ENCODE measurements around the gene STIL.
A peak's percentile ranks its signal among the peaks of the same experiment; 100 is the strongest.
"Not testable (repeated sequence)": the region's sequence is repeated elsewhere in the genome, so short reads cannot be mapped to it uniquely, and the experiment has no call there.

The STIL gene

DNA sequence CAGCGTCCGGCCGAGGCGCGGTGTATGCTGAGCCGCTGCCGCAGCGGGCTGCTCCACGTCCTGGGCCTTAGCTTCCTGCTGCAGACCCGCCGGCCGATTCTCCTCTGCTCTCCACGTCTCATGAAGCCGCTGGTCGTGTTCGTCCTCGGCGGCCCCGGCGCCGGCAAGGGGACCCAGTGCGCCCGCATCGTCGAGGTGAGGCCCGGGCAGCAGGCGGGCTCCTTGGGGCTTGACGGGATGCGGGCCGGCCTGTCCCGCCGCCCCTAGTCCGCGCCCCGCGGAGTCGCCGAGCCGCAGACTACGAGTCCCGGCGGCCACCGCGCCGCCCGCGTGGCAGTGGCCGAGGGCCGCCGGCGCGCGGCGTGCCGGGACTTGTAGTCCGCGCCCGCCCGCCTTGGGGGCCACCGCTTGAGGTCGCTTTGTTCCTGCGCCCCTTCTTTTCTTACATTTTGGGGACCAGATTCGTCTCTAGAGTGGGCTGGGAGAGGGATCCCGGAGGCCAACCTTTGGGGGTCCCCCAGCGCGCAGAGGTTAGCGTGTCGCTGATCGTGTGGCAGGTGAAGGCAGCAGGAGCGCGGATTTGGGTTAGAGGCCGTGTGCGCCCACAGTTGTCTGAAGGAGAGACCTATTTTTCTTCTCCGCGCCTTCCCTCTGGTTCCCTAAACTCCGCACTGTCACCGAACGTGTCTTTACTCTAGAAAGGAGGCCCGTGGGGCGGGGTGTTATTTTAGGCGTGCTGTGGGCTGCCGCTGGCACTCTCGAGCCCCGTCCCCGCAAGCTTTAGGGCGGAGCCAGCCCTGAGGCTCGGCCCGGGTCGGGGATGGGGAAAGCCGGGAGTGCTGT, 20.2 kb upstream of the STIL start:
- H3K27me3 ChIP-seq (ENCODE audit: control insufficient read depth, insufficient read depth, low read length): no peaks in the 10 kb centered on the region

DNA sequence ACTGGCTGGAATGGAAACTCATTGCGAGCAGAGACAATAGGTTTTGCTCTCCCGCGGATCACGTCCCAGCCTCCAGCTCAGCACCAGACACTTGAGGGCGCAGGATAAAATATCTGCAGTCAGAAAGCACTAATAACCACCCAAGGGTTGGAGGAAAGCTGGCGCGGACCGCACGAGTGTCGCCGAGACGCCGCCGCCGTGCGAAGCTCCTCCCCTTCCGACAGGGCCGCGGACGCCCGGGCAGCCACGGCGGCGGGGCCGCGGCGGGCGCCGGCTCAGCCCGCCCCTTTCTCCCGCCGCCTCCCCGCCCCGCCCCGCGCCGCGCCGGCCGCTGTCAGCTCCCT, 19.6 kb upstream of the STIL start, which contains the start of gene CMPK1:
CMPK1 (plus strand) TSS at position 213 of the 344 bp plus-strand sequence. CDS start 156 bp downstream, outside the sequence.
- Histone ChIP-seq H3K9me3 (ENCODE audit: control insufficient read depth, insufficient read depth, low read length) (no peaks in the 10 kb centered on the region), H3K9ac (ENCODE audit: low read depth, low read length) (peak within 1 kb of the TSS; percentile 87), H3K36me3 (ENCODE audit: control insufficient read depth, insufficient read depth, low read length) (no peaks in the 10 kb centered on the region), H3K4me3 (ENCODE audit: low read depth, low read length) (peak within 1 kb of the TSS; percentile 96), H3K27me3 (ENCODE audit: control insufficient read depth, insufficient read depth, low read length) (no peaks in the 10 kb centered on the region), H3K4me1 (ENCODE audit: control insufficient read depth, insufficient read depth, low read length) (peaks cover 5% of the 10 kb centered on the region)

More for the DNA sequence above, 20.2 kb upstream of the STIL start:
- Histone ChIP-seq H3K4me3 (ENCODE audit: low read depth, low read length) (peak overlapping the region; percentile 96), H3K36me3 (ENCODE audit: control insufficient read depth, insufficient read depth, low read length) (no peaks in the 10 kb centered on the region), H3K9me3 (ENCODE audit: control insufficient read depth, insufficient read depth, low read length) (no peaks in the 10 kb centered on the region), H3K9ac (ENCODE audit: low read depth, low read length) (peak overlapping the region; percentile 87), H3K4me1 (ENCODE audit: control insufficient read depth, insufficient read depth, low read length) (peaks cover 5% of the 10 kb centered on the region)

DNA sequence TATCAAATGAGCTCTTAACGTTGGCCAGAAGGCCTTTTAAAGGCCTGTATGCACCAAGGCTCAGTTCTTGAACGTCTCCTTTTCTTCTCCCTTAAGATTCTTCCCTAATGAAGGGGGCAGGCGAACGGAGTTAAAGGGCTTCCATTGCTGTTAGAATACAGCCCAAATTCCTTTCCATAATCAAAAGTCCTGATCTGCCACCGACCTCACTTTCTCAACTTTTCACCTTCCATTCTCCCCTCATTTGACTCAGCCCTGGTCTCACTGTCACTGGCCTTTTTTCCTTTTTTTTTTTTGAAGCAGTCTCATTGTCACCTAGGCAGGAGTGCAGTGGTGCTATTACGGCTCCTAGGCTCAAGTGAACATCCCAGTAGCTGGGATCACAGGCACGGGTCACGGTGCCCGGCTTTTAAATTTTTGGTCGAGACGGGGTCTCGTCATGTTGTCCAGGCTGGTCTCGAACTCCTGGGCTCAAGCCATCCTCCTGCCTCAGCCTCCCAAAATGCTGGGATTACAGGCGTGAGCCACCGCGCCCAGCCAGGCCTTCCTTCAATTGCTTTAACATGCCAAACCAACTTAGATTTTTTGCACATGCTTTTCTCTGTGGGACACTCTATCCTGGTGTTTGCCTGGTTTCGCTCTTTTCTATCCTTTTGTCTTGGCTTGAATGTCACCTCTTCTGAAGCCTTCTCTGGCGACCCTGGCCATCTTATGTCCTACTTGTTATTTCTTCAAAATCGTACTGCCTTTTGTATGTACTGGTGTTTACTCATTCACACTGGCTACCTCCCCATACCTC, 19.0 kb upstream of the STIL start:
- Histone ChIP-seq H3K4me3 (ENCODE audit: low read depth, low read length) (peak overlapping the region; percentile 96), H3K36me3 (ENCODE audit: control insufficient read depth, insufficient read depth, low read length) (no peaks in the 10 kb centered on the region), H3K9me3 (ENCODE audit: control insufficient read depth, insufficient read depth, low read length) (no peaks in the 10 kb centered on the region), H3K9ac (ENCODE audit: low read depth, low read length) (peak overlapping the region; percentile 83), H3K4me1 (ENCODE audit: control insufficient read depth, insufficient read depth, low read length) (peaks cover 5% of the 10 kb centered on the region), H3K27me3 (ENCODE audit: control insufficient read depth, insufficient read depth, low read length) (no peaks in the 10 kb centered on the region)

DNA sequence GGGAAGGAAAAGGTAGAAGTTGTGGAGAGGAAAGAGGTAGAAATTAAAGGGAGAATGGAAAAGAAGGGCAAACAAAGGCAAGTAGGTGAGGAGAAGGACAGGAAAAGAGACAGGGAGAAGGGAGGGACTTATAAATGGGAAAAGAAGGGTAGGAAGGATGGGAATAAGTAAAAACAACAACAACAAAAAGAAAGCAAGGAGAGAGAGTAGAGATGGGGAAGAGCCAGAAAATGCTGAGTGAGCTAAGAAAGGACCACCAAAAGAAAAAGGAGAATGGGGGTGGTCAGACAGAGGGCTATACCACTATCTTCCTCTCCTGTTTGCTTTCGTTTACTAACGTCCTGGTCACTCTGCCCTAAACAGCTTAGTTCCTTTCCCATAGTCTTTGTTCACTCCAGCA, 17.9 kb upstream of the STIL start:
- no peaks in the 10 kb centered on the region for H3K36me3 ChIP-seq (ENCODE audit: control insufficient read depth, insufficient read depth, low read length)
- H3K9ac ChIP-seq (ENCODE audit: low read depth, low read length): no peak overlapping the region
- no peaks in the 10 kb centered on the region for H3K27me3 ChIP-seq (ENCODE audit: control insufficient read depth, insufficient read depth, low read length)
- H3K9me3 ChIP-seq (ENCODE audit: control insufficient read depth, insufficient read depth, low read length): no peaks in the 10 kb centered on the region
- H3K4me1 ChIP-seq (ENCODE audit: control insufficient read depth, insufficient read depth, low read length): peaks cover 5% of the 10 kb centered on the region
- H3K4me3 ChIP-seq (ENCODE audit: low read depth, low read length): no peak overlapping the region

DNA sequence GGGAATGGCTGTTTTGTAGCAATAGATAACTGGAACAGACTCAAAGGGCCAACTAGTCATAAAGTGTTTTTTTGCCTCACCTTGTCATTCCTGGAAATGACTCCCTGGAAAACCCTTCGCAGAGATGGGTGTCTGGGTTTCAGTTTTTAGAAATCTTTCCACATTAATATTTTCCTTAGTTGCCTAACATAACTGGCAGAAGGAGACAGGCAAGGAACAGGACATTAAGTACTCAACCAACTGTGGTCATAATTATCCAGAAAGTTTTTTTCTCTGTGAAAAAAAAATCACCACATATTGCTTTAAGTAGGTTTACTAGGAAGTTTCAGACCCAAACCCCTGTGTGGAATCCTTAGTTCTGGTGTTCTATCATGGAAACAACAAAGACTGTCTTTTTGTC, 16.3 kb upstream of the STIL start:
- Histone ChIP-seq H3K9me3 (ENCODE audit: control insufficient read depth, insufficient read depth, low read length) (no peaks in the 10 kb centered on the region), H3K4me3 (ENCODE audit: low read depth, low read length) (no peak overlapping the region), H3K36me3 (ENCODE audit: control insufficient read depth, insufficient read depth, low read length) (no peaks in the 10 kb centered on the region), H3K4me1 (ENCODE audit: control insufficient read depth, insufficient read depth, low read length) (peaks cover 5% of the 10 kb centered on the region), H3K9ac (ENCODE audit: low read depth, low read length) (no peak overlapping the region), H3K27me3 (ENCODE audit: control insufficient read depth, insufficient read depth, low read length) (no peaks in the 10 kb centered on the region)

DNA sequence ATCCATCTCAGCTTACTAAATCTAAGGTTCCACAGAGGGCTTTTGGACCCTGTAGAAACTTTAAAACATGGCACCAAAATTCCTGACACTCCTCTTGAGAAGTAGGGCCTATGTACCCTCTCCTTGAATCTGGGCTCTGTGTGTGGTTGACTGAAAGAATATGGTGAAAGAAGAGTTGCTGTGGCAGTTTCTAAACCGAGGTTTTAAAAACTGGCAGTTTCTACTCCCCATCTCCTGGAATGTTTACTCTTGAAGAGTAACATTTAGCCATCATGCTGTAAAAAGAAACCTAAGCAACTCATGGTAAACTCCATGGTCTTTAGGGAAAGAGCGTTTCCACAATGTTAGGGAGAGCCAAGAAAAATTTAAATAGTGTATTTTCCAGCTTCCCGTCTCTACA, 15.0 kb upstream of the STIL start:
- no peak overlapping the region for H3K4me3 ChIP-seq (ENCODE audit: low read depth, low read length)
- H3K4me1 ChIP-seq (ENCODE audit: control insufficient read depth, insufficient read depth, low read length): no peaks in the 10 kb centered on the region
- H3K36me3 ChIP-seq (ENCODE audit: control insufficient read depth, insufficient read depth, low read length): no peaks in the 10 kb centered on the region
- no peak overlapping the region for H3K9ac ChIP-seq (ENCODE audit: low read depth, low read length)
- H3K9me3 ChIP-seq (ENCODE audit: control insufficient read depth, insufficient read depth, low read length): no peaks in the 10 kb centered on the region
- no peaks in the 10 kb centered on the region for H3K27me3 ChIP-seq (ENCODE audit: control insufficient read depth, insufficient read depth, low read length)

DNA sequence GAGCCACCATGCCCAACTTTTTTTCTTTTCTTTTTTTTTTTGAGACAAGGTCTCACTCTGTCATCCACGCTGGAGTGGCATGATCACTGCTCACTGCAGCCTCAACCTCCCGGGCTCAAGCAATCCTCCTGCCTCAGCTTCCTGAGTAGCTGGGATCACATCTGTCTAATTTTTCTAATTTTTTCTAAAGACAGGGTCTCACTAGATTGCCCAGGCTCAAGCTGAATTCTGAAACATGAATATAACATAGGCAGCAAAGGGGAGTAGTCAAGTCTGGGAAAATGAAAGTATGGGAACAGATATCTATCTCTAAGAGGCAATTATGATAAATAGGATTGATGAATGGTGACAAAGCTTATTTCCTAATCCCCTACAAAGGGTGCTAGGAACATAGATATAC, 12.3 kb upstream of the STIL start:
- Histone ChIP-seq H3K9ac (ENCODE audit: low read depth, low read length) (no peak overlapping the region), H3K27me3 (ENCODE audit: control insufficient read depth, insufficient read depth, low read length) (no peaks in the 10 kb centered on the region), H3K4me3 (ENCODE audit: low read depth, low read length) (no peak overlapping the region), H3K4me1 (ENCODE audit: control insufficient read depth, insufficient read depth, low read length) (no peaks in the 10 kb centered on the region), H3K36me3 (ENCODE audit: control insufficient read depth, insufficient read depth, low read length) (no peaks in the 10 kb centered on the region), H3K9me3 (ENCODE audit: control insufficient read depth, insufficient read depth, low read length) (no peaks in the 10 kb centered on the region)

DNA sequence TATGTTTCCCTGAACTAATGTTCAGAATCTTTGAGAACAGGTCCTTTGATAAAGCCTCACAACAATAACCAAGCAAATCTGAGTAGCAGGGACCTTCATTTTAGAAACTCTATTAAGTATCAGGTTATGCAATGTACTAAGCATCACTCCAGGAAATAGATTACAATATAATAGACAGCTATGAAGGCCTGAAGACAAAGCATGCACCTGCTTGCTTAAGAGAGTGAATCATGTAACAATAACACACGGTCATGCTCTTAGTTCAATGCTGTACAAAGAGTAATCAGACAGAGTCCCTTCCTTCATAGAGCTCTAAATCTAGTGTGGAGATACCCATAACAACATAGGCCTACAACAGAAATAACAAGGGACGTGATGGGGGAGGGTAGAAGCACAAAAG, 11.6 kb upstream of the STIL start:
- Histone ChIP-seq H3K36me3 (ENCODE audit: control insufficient read depth, insufficient read depth, low read length) (no peaks in the 10 kb centered on the region), H3K4me1 (ENCODE audit: control insufficient read depth, insufficient read depth, low read length) (no peaks in the 10 kb centered on the region), H3K27me3 (ENCODE audit: control insufficient read depth, insufficient read depth, low read length) (no peaks in the 10 kb centered on the region), H3K9me3 (ENCODE audit: control insufficient read depth, insufficient read depth, low read length) (no peaks in the 10 kb centered on the region), H3K4me3 (ENCODE audit: low read depth, low read length) (no peak overlapping the region), H3K9ac (ENCODE audit: low read depth, low read length) (no peak overlapping the region)

DNA sequence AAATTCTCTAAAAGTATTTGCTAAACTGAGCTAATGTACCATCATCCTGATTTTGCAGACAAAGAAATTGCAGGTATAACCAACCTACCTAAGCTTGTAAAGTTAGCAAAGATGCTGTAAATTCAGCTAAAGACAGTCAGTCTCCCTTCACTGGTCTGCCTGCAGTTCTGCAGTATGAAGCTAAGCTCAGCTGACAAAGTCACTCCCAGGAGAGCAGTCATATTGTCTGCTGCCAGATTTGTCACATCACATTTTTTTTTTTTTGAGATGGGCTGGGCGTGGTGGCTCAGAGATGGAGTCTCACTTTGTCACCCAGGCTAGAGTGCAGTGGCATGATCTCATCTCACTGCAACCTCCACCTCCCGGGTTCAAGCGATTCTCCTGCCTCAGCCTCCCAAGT, 10.7 kb upstream of the STIL start:
- Histone ChIP-seq H3K4me3 (ENCODE audit: low read depth, low read length) (no peak overlapping the region), H3K9ac (ENCODE audit: low read depth, low read length) (no peak overlapping the region), H3K27me3 (ENCODE audit: control insufficient read depth, insufficient read depth, low read length) (no peaks in the 10 kb centered on the region), H3K9me3 (ENCODE audit: control insufficient read depth, insufficient read depth, low read length) (no peaks in the 10 kb centered on the region), H3K4me1 (ENCODE audit: control insufficient read depth, insufficient read depth, low read length) (no peaks in the 10 kb centered on the region), H3K36me3 (ENCODE audit: control insufficient read depth, insufficient read depth, low read length) (no peaks in the 10 kb centered on the region)

DNA sequence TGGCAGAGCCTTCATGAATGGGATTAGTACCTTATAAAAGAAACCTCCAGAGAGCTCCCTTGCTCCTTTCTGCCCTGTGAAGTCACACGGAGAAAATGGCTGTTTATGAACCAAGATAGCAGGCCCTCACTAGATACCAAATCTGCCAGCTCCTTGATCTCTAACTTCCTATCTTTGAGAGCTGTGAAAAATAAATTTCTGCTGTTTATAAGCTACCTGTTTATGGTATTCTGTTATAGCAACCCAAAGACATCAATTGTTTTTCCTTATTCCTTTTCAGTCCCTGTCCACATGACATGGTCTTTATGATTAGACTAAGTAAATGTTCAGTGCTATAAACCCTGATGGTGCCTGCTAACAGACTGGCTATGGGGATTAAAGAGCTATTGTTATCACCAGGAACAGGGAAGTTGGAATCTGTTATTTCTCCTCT, 9.7 kb upstream of the STIL start:
- Histone ChIP-seq H3K4me3 (ENCODE audit: low read depth, low read length) (no peak overlapping the region), H3K4me1 (ENCODE audit: control insufficient read depth, insufficient read depth, low read length) (no peaks in the 10 kb centered on the region), H3K9ac (ENCODE audit: low read depth, low read length) (no peak overlapping the region), H3K27me3 (ENCODE audit: control insufficient read depth, insufficient read depth, low read length) (no peaks in the 10 kb centered on the region), H3K36me3 (ENCODE audit: control insufficient read depth, insufficient read depth, low read length) (no peaks in the 10 kb centered on the region), H3K9me3 (ENCODE audit: control insufficient read depth, insufficient read depth, low read length) (no peaks in the 10 kb centered on the region)

DNA sequence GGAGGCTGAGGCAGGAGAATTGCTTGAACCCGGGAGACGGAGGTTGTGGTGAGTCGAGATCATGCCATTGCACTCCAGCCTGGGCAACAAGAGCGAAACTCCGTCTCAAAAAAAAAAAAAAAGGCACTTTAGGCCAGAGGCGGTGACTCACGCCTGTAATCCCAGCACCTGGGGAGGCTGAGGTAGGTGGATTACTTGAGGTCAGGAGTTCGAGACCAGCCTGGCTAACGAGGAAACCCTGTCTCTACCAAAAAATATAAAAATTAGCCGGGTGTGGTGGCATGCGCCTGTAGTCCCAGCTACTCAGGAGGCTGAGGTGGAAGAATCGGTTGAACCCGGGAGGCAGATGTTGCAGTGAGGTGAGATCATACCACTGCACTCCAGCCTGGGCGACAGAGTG, 6.0 kb upstream of the STIL start:
- not testable (repeated sequence) for H3K4me3 ChIP-seq (ENCODE audit: low read depth, low read length); H3K27me3 ChIP-seq (ENCODE audit: control insufficient read depth, insufficient read depth, low read length)

DNA sequence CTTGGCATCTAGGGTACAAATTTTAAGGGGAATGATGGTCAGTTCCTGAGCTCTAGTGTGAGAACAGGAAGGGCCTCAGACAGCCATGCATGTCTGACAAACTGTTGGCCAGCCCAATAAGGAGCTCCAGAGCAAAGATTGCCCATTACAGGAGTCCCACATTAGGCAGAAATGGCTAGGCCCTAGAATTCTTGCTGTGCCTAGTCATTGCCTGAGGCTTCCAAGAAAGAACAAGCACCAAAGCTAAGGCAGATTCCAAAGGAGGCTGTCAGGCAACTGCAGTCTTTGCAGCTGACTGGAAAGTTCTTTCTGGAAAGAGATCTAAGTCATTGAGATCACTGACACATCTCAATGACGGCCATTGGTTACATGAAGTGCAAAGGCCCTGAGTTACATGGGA, 3.9 kb upstream of the STIL start:
- no peaks in the 10 kb centered on the region for H3K9me3 ChIP-seq (ENCODE audit: control insufficient read depth, insufficient read depth, low read length)
- no peaks in the 10 kb centered on the region for H3K27me3 ChIP-seq (ENCODE audit: control insufficient read depth, insufficient read depth, low read length)
- H3K4me3 ChIP-seq (ENCODE audit: low read depth, low read length): no peak overlapping the region
- H3K36me3 ChIP-seq (ENCODE audit: control insufficient read depth, insufficient read depth, low read length): no peaks in the 10 kb centered on the region
- H3K4me1 ChIP-seq (ENCODE audit: control insufficient read depth, insufficient read depth, low read length): no peaks in the 10 kb centered on the region
- no peak overlapping the region for H3K9ac ChIP-seq (ENCODE audit: low read depth, low read length)

More for the DNA sequence above, 6.0 kb upstream of the STIL start:
- not testable (repeated sequence) for H3K9ac ChIP-seq (ENCODE audit: low read depth, low read length); H3K36me3 ChIP-seq (ENCODE audit: control insufficient read depth, insufficient read depth, low read length); H3K4me1 ChIP-seq (ENCODE audit: control insufficient read depth, insufficient read depth, low read length); H3K9me3 ChIP-seq (ENCODE audit: control insufficient read depth, insufficient read depth, low read length)

Data from iPS-15b (cell line).